RWPE1 (cell line): ENCODE measurements around the gene GPR12.

ENCODE experiments used
- CTCF ChIA-PET: fragments of 350-600 bp; sonication (Branson Sonifier 250); formaldehyde crosslinking; extraction: SDS; loops from one replicate; lab custom pipeline; 2021; lab: Yijun Ruan, JAX
- POLR2A ChIA-PET: fragments of 400-600 bp; formaldehyde crosslinking; extraction: SDS; loops from one replicate; lab custom pipeline; 2020; ENCODE audit warnings: antibody characterized with exemption; ENCODE audit not compliant: low non-redundant PET; lab: Yijun Ruan, JAX
- DNase-seq: peaks from one replicate; pipeline ENCODE4 v3.0.0; 2012; ENCODE audit warnings: low spot score
- H3K27ac ChIP-seq: fragments of 450-650 bp; 2 replicates; pipeline ENCODE4 v1.5.1; 2017
- TF ChIP-seq, protein P1 (sequence below): fragments of 450-650 bp; conservative IDR thresholded peaks from 2 replicates; pipeline ENCODE4 v1.5.1; 2017; ENCODE audit warnings: low read depth, mild to moderate bottlenecking

The GPR12 gene

DNA sequence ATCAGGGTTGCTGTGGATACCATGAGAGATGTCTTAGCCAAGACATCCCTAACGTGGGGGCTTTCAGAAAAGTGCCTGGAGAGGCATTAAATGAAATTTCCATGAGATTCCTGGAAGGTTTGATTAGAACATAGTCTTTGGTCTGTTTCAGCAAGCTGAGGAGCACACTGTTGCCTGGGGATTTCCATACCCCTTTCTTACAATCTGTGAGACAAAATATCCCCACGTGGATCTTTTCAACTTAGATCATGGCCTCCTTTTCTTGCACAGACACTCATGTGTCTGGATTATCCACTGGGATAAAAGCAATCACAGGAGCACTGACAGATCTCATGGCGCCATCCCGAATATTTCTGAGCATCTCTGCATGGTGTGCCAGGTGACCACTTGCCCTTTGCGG lies 41.7 kb downstream of the GPR12 start:
- ChIA-PET CTCF (no interaction called here), POLR2A (no interaction called here)
- TF ChIP-seq, protein P1, sequence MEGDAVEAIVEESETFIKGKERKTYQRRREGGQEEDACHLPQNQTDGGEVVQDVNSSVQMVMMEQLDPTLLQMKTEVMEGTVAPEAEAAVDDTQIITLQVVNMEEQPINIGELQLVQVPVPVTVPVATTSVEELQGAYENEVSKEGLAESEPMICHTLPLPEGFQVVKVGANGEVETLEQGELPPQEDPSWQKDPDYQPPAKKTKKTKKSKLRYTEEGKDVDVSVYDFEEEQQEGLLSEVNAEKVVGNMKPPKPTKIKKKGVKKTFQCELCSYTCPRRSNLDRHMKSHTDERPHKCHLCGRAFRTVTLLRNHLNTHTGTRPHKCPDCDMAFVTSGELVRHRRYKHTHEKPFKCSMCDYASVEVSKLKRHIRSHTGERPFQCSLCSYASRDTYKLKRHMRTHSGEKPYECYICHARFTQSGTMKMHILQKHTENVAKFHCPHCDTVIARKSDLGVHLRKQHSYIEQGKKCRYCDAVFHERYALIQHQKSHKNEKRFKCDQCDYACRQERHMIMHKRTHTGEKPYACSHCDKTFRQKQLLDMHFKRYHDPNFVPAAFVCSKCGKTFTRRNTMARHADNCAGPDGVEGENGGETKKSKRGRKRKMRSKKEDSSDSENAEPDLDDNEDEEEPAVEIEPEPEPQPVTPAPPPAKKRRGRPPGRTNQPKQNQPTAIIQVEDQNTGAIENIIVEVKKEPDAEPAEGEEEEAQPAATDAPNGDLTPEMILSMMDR, result no peak
- DNase-seq, result no peak
- no peak overlapping the region for H3K27ac ChIP-seq

DNA sequence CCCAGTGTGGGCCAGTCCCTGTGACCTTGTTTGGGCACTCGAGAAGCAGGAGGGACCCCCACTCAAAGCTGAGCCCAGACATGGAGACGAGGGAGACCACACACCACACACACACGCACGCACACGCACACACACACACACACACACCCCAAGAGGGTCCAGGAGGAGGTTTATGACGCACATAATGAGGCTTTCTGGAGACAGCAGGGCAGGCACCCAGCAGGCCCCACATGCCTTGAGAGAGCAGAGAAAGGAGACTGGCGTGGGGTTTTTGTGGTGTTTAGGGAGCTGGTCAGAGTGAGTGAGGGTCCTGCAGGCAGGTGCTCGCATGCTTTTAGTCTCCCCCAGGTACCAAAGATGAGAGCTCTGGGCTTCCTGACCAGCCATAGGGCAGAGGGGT lies 42.4 kb downstream of the GPR12 start:
- TF ChIP-seq, protein P1, result no peak
- ChIA-PET CTCF (interaction anchor here (0.6 kb wide), 1 partner anchor 154 kb away, joined by 4 read pairs; no protein-coding TSS in a partner anchor), POLR2A (no interaction called here)
- DNase-seq, result no peak
- no peak overlapping the region for H3K27ac ChIP-seq

DNA sequence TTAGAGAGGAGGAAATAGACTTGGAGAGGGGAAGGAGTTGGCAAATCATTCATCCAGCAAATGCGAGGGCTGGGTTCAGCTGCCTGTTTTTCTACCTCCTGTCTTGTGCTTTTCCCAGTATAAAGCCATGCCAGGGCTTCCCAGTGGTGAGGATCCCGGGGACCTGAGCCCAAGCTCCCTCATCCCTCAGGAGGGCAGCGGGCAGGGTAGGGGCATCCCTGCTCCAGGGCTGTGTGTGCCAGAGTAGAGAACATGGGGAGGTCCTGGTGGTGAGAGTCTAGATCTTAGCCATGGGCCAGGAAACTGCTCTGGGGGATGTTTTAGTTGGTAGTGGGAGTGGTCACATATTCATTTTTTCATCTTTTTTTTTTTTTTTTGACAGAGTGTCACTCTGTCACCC lies 43.6 kb downstream of the GPR12 start:
- no peak for DNase-seq
- POLR2A ChIA-PET, result no interaction called here
- TF ChIP-seq, protein P1, result no peak
- no peak overlapping the region for H3K27ac ChIP-seq
- CTCF ChIA-PET, result no interaction called here

DNA sequence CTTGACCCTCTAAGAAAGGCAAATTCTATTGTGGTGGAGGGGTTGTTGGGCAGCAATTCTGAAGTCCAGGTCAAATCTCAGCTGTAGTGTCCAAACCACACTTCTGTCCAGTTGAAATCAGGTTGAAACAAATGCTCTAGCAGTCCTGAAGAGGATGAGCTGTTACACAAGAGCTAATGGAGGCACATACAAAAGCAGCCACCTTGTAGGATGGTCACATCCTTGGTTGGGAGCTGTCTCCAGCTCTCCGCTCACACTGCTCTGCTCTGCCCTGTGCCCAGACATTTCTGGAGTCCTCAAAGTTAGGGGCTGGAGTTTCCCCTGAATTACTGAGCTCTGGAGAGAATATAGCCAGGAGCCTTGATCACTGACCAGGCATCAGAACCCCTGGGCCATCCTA lies 47.2 kb downstream of the GPR12 start:
- TF ChIP-seq, protein P1, result no peak
- POLR2A ChIA-PET, result no interaction called here
- CTCF ChIA-PET, result interaction anchor here (0.9 kb wide), 1 partner anchor 217 kb away, joined by 5 read pairs; no protein-coding TSS in a partner anchor
- no peak for DNase-seq
- H3K27ac ChIP-seq, result no peak overlapping the region

DNA sequence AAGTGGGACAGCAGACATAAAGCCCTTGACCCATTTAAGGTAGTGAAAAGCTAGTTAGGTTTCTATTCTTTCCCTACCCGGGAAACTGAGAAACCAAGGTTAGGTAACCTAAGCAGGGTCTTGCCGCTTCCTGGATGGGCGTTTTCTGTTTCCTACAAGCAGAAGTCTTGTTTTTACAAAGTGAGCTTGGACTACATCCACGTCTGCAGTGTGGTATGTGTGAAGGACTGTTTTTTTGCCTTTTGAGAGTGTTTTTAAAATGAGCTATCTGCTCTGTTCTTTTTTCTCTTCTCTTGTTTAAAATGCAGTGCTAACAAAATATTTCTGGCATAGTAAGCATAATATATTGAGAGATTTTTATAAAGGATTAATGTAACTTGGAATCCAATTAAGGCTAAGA lies 49.4 kb downstream of the GPR12 start:
- no peak for DNase-seq
- CTCF ChIA-PET, result interaction anchor here (0.6 to 2.0 kb wide), 6 partner anchors 9 to 219 kb away, joined by 3 to 8 read pairs (median 4); no protein-coding TSS in a partner anchor
- TF ChIP-seq, protein P1, result no peak
- no peak overlapping the region for H3K27ac ChIP-seq
- POLR2A ChIA-PET, result no interaction called here

DNA sequence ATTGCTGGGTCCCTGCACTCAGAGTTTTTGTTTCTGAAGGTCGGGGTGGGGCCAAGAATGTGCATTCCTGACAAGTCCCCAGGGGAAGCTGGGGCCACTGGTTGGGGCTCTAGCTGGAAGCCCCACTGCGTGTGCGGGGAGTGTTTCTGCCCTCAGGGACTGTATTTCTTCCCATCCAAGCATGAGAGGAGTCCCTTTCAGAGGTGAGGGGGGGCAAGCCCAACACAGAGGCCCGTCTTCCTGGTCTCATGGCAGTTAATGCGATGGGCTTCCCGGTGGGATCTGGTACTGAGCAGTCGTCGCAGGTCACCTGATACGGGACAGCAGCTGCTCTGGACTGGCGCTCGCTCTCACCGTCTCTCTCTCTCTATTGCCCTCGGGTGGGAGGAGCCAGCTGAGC lies 50.4 kb downstream of the GPR12 start:
- DNase-seq, result no peak
- CTCF ChIA-PET, result interaction anchor here (0.9 to 2.0 kb wide), 4 partner anchors 10 to 220 kb away, joined by 4 to 8 read pairs (median 4); no protein-coding TSS in a partner anchor
- no peak overlapping the region for H3K27ac ChIP-seq
- POLR2A ChIA-PET, result no interaction called here
- TF ChIP-seq, protein P1, result no peak
